ENCODE results near the gene OXA1L. TPM values are rescaled to one million over a fixed set of nuclear protein-coding genes. Genes with fewer than 3 reads are reported as not detected.

The OXA1L gene
- total RNA-seq, 4 donors from 2014 or later = 64.3 to 83.6 (median 74.1) TPM

- no peak overlapping the region for H3K4me3 ChIP-seq (ENCODE audit: low read depth, poor library complexity, severe bottlenecking)
- WGBS, 2 donors = 79 to 84% methylated on average over 13 of the region's 13 CpGs
- intact Hi-C loops (cut with DNase I; ENCODE audit: low total_unique reads) = no loop called here
- DNase-seq (ENCODE audit: low spot score in 2 of 2) = no peak
- no peak for TF ChIP-seq CTCF (IDR thresholded peaks at IDR 0.05)
- TF ChIP-seq POLR2A (IDR thresholded peaks at IDR 0.05) = no peak
Measured at GRCh38 chr14:22807432-22808087, 41.1 kb downstream of the OXA1L start.

- no peak for DNase-seq (ENCODE audit: low spot score in 2 of 2)
- TF ChIP-seq POLR2A (IDR thresholded peaks at IDR 0.05) (no peak), CTCF (IDR thresholded peaks at IDR 0.05) (no peak)
- WGBS, 2 donors = 86% methylated on average over 5 of the region's 5 CpGs
Measured at GRCh38 chr14:22808388-22809209, 42.1 kb downstream of the OXA1L start.

GRCh38 chr14:22811722-22812121 is 45.2 kb downstream of the OXA1L start:
- DNase-seq (ENCODE audit: low spot score in 2 of 2) = no peak
- no peak for TF ChIP-seq CTCF (IDR thresholded peaks at IDR 0.05)
- no peak for TF ChIP-seq POLR2A (IDR thresholded peaks at IDR 0.05)
- H3K4me3 ChIP-seq (ENCODE audit: low read depth, poor library complexity, severe bottlenecking) = no peak overlapping the region
- intact Hi-C loops (cut with DNase I; ENCODE audit: low total_unique reads) = loop anchor here (10.0 kb wide), 1 partner anchor 247 kb away; no protein-coding TSS in a partner anchor
- WGBS, 2 donors = 47 to 54% methylated on average over 2 of the region's 2 CpGs

More at GRCh38 chr14:22808388-22809209, 42.1 kb downstream of the OXA1L start:
- intact Hi-C loops (cut with DNase I; ENCODE audit: low total_unique reads) = no loop called here
- no peak overlapping the region for H3K4me3 ChIP-seq (ENCODE audit: low read depth, poor library complexity, severe bottlenecking)

GRCh38 chr14:22812744-22813143 is 46.3 kb downstream of the OXA1L start:
- intact Hi-C loops (cut with DNase I; ENCODE audit: low total_unique reads) = loop anchor here (10.0 kb wide), 1 partner anchor 248 kb away; no protein-coding TSS in a partner anchor
- DNase-seq (ENCODE audit: low spot score in 2 of 2) = no peak
- TF ChIP-seq POLR2A (IDR thresholded peaks at IDR 0.05) = no peak
- TF ChIP-seq CTCF (IDR thresholded peaks at IDR 0.05) = no peak
- WGBS, 2 donors = 88 to 90% methylated on average over 4 of the region's 4 CpGs
- H3K4me3 ChIP-seq (ENCODE audit: low read depth, poor library complexity, severe bottlenecking) = no peak overlapping the region

- 75 to 77% methylated on average over 9 of the region's 9 CpGs for WGBS, 2 donors
- DNase-seq (ENCODE audit: low spot score in 2 of 2) = no peak
- TF ChIP-seq CTCF (IDR thresholded peaks at IDR 0.05) (no peak), POLR2A (IDR thresholded peaks at IDR 0.05) (no peak)
- H3K4me3 ChIP-seq (ENCODE audit: low read depth, poor library complexity, severe bottlenecking) = no peak overlapping the region
- intact Hi-C loops (cut with DNase I; ENCODE audit: low total_unique reads) = loop anchor here (10.0 kb wide), 1 partner anchor 248 kb away; no protein-coding TSS in a partner anchor
Measured at GRCh38 chr14:22813145-22813544, 46.7 kb downstream of the OXA1L start.
